HuH-7 (cell line): ENCODE results near the gene PRIM2.
"Not testable (repeated sequence)": the region's sequence is repeated elsewhere in the genome, so short reads cannot be mapped to it uniquely, and the experiment has no call there.

Experiments used
- DNase-seq: peaks from one replicate; pipeline ENCODE4 v3.0.0; 2011; ENCODE audit warnings: low spot score

The PRIM2 gene

GRCh38 chr6:57445790-57446468 is 128.5 kb downstream of the PRIM2 start:
- DNase-seq: not testable (repeated sequence)

DNA sequence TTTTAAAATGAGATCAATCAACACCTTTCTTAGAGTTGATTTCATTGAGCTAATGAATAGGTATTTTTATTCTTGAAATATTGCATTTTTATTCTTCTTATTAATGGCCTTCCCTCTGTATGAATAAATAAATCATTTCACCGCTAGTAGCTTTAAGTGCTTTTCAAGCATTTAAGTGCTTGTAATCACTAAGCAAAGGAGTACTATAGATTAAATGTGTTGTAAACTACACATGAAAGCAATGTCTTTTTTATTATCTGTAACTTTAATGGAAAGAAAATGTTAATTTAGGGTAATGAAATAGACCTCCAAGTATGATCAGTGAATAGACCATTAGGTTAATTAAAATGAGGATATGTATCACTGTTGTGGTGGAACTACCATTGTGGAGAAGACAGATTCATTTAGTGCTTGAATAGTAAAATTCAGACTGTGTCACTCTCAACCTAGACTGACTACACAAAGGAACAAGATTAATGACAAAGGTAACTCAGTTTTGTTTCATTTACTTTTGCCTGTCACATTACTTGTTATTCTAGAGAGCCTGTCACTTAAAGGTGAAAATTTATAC is 132.2 kb downstream of the PRIM2 start:
- DNase-seq: not testable (repeated sequence)

DNA sequence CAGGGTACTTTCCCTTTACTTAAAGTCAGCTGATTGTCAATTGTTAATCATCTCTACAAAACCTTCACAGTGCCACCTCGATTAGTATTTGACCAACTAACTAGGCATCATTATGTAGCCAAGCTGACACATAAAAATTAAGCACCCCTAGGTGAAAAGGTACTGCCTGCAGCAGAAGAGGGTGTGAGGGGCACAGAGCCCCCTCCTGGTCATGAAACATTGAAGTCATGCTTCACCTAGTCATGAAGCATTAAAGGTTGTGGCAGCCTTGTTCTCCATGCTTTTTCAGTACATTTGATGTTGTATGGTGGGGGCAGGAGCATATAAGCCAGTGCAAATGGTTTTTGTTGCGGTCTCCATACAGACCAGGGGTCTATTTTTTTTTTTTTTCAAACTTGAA is 142.4 kb downstream of the PRIM2 start:
- not testable (repeated sequence) for DNase-seq

- not testable (repeated sequence) for DNase-seq
These were observed 143.6 kb downstream of the PRIM2 start for GRCh38 chr6:57461022-57461421.

DNA sequence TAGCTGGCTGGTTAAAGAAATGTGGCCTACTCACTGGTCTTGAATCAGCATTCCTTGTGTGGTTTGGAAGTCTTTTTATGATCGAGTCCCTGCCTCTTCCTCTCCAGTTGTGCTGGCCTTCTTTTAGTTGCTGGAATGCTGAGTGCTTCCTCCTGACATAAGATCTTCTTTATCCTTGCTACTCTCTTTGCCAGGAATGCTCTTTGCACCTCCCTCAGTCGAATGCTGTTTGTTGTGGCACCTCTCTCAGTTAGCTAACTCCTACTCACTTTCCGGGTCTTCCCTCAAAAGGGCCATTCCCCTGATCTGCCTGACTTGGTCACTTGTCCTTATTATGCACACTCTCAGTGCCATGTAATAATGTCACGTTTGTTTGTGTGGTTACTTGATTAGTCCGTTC is 146.4 kb downstream of the PRIM2 start:
- DNase-seq: not testable (repeated sequence)

GRCh38 chr6:57465968-57466367 is 148.5 kb downstream of the PRIM2 start:
- not testable (repeated sequence) for DNase-seq

GRCh38 chr6:57469072-57469471 is 151.6 kb downstream of the PRIM2 start:
- DNase-seq: no peak

DNA sequence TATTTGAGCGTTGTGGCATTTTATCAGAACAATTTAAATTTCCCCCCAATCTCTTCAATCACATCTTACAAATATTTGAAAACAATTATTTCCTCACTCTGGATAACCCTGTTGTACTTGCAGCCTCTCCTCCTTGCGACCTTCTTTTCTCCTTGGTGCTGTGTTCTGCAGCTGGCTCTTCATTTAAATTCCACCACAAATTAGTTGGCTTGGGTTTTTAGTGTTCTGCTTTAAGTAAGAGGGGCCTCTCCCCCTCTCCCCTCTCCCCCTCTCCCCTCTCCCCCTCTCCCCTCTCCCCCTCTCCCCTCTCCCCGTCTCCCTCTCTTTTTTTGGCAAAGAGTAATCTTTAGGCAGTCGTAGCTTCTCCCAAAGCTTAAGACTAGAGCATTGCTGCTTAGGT is 152.7 kb downstream of the PRIM2 start:
- DNase-seq: not testable (repeated sequence)

- DNase-seq: not testable (repeated sequence)
These were observed 154.0 kb downstream of the PRIM2 start for GRCh38 chr6:57471314-57471864.

- not testable (repeated sequence) for DNase-seq
These were observed 155.5 kb downstream of the PRIM2 start for GRCh38 chr6:57472861-57473362.

DNA sequence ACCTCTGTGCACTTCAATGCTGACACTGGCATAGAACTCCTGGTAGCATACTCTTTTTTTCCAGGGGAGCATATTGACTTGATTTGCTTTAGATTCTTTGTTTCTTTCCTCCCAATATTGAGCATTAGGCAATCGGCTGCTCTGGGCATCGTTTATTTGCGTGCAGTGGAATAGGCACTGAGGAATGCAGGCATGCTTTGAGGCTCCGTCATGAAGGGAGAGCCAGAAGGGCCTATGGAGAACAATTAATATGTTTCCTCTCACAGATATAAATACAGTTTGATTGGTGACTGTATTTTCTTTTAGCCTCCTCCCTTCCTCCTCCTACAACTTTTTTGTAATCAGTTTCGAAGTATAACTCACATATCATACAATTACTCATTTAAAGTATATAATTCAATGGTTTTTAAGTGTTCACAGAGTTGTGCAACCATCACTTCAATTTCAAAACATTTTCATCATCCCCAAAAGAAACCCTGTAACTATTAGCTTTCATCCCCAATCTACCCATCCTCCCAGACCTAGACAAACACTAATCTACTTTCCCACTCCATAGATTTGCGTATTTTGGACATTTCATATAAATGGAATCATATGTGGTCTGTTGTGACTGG is 157.5 kb downstream of the PRIM2 start:
- DNase-seq: not testable (repeated sequence)

GRCh38 chr6:57475656-57476055 is 158.2 kb downstream of the PRIM2 start:
- DNase-seq: not testable (repeated sequence)

GRCh38 chr6:57480194-57480593 is 162.8 kb downstream of the PRIM2 start:
- not testable (repeated sequence) for DNase-seq

DNA sequence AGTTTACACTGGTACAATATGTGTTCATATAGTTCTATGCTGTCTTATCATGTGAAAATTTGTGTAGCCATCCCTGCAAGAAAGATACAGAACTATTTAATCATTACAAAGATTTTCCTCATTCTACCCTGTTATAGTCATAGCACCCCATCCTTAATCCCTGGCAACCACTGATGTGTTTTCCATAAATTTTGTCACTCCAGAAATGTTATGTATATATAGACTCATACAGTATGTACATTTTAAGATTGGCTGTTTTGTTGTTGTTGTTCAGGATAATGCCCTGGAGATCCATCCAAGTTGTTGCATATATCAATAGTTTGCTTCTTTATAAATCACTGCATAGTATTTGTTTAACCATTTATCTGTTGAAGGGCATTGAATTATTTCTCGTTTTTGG is 163.7 kb downstream of the PRIM2 start:
- not testable (repeated sequence) for DNase-seq

- DNase-seq: not testable (repeated sequence)
These were observed 165.0 kb downstream of the PRIM2 start for GRCh38 chr6:57482471-57482870.

GRCh38 chr6:57486494-57487081 is 169.2 kb downstream of the PRIM2 start:
- DNase-seq: not testable (repeated sequence)

- not testable (repeated sequence) for DNase-seq
These were observed 171.1 kb downstream of the PRIM2 start for GRCh38 chr6:57488551-57488950.

- not testable (repeated sequence) for DNase-seq
These were observed 172.5 kb downstream of the PRIM2 start for GRCh38 chr6:57489887-57490286.

GRCh38 chr6:57491795-57492194 is 174.4 kb downstream of the PRIM2 start:
- not testable (repeated sequence) for DNase-seq

DNA sequence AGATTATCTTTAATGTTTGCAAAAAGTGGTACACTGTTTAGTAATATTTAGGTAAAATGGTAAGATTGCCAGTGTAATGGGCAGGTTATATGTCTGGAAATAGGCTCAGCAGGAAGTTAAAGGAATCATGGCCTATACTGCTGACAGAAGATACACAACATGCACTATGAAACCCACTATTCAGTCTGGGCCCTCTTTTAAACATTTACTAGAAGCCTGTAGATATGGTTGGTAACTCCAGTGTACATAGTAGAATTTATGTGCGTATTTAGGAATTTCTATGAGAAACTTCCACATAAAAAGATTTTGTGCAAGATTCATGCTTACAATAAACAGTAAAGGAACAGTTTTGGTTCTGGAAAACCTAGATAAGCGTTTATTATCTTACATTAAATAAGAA is 178.8 kb downstream of the PRIM2 start:
- DNase-seq: not testable (repeated sequence)

DNA sequence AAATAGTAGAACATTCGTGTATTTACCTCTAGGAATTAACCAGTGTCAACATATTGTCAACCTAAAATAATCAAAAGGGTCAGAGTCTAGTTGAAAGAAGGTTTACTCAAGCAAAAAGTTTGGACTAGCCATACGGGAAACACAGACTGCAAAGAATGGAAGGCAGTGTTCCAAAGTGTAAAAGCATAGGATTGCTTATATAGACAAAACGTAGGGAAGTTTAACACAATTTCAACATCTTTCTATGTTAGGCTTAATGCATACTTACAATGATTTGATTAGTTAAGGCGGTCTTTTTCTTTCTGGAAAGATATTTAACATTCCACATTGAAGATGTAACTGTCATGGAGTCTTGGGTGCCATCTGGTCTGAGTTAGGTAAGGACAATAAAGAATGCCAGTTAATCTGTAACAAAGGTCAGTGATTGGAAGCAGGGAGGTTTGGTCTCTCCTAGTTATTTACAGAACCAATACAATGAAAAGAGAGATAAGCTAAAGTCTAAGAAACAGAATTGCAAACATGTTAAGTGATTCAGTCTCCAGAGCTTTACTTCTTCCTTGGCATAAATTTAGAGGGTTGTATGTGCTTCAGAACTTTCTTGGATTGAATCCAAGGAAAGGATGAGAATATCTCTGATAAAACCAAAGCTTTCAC is 183.1 kb downstream of the PRIM2 start:
- DNase-seq: not testable (repeated sequence)

DNA sequence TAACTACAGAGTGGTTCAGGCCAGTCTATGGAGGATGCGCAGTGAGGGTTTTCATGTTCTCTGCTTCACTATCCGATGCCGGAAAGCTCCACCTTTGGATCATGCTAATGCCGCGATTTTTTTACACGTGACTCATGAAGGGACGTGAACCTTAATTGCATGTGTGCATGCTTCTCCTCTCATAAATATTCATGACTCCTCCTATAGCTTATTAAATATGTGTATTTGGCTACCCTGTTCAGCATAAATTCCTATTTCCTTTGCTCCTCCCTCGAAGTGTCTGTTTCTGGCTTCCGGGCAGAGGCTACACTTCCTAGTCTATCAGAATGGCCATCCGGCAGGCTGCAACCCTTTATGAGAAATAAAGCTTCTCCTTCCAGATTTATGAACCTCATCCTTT is 185.0 kb downstream of the PRIM2 start:
- not testable (repeated sequence) for DNase-seq
